Measurements from ENCODE around the gene FMC1.

FMC1 gene

GRCh38 chr7:139387594-139387993 is 46.5 kb downstream of the FMC1 start:
- no peak for DNase-seq

- no peak for DNase-seq
Measured at GRCh38 chr7:139389091-139389490, 48.0 kb downstream of the FMC1 start.

GRCh38 chr7:139389774-139390173 is 48.6 kb downstream of the FMC1 start:
- no peak for DNase-seq

GRCh38 chr7:139393621-139394211 is 52.6 kb downstream of the FMC1 start:
- DNase-seq: no peak

GRCh38 chr7:139394540-139394939 is 53.4 kb downstream of the FMC1 start:
- no peak for DNase-seq
